ENCODE results near the gene CFAP46. TPM values are rescaled to one million over a fixed set of nuclear protein-coding genes. Genes with fewer than 3 reads are reported as not detected.
"Not testable (repeated sequence)": the region's sequence is repeated elsewhere in the genome, so short reads cannot be mapped to it uniquely, and the experiment has no call there.

Gene CFAP46
- polyA plus RNA-seq, 1 donor from 2014 or later: 2.6 TPM

GRCh38 chr10:132893786-132894185 lies 48.6 kb downstream of the CFAP46 start:
- not testable (repeated sequence) for H3K27ac ChIP-seq (ENCODE audit: low read length); H3K27me3 ChIP-seq (ENCODE audit: insufficient read depth, low read depth, low read length); H3K4me2 ChIP-seq (ENCODE audit: low read length); H3K4me3 ChIP-seq (ENCODE audit: low read length); H3K79me2 ChIP-seq (replicated peaks; ENCODE audit: insufficient read depth, low read length); H3K9me3 ChIP-seq (ENCODE audit: low read length); H2AFZ ChIP-seq (ENCODE audit: low read depth, low read length); H3K36me3 ChIP-seq (ENCODE audit: insufficient read depth, low read length); H3K9ac ChIP-seq (ENCODE audit: low read length); H3K9me2 ChIP-seq (ENCODE audit: insufficient read depth, low read length); H4K20me1 ChIP-seq (ENCODE audit: insufficient read depth); H3F3A ChIP-seq (ENCODE audit: insufficient read depth, low read length, poor library complexity, severe bottlenecking)
- TF ChIP-seq CTCF (IDR thresholded peaks at IDR 0.05; ENCODE audit: poor library complexity, severe bottlenecking): peak; percentile 14

GRCh38 chr10:132893090-132893489 lies 49.3 kb downstream of the CFAP46 start:
- Histone ChIP-seq H3K4me2 (ENCODE audit: low read length) (no peak overlapping the region), H4K20me1 (ENCODE audit: insufficient read depth) (no peaks in the 10 kb centered on the region), H3K79me2 (replicated peaks; ENCODE audit: insufficient read depth, low read length) (no peaks in the 10 kb centered on the region), H3K9me2 (ENCODE audit: insufficient read depth, low read length) (no peaks in the 10 kb centered on the region), H3K27ac (ENCODE audit: low read length) (no peak overlapping the region), H3F3A (ENCODE audit: insufficient read depth, low read length, poor library complexity, severe bottlenecking) (no peaks in the 10 kb centered on the region), H3K9me3 (ENCODE audit: low read length) (no peaks in the 10 kb centered on the region), H3K36me3 (ENCODE audit: insufficient read depth, low read length) (no peaks in the 10 kb centered on the region), H2AFZ (ENCODE audit: low read depth, low read length) (no peak overlapping the region), H3K4me3 (ENCODE audit: low read length) (no peak overlapping the region), H3K9ac (ENCODE audit: low read length) (no peak overlapping the region), H3K27me3 (ENCODE audit: insufficient read depth, low read depth, low read length) (no peaks in the 10 kb centered on the region)
- TF ChIP-seq REST (IDR thresholded peaks at IDR 0.05; ENCODE audit: borderline replicate concordance) (no peak), RAD21 (conservative IDR thresholded peaks at IDR 0.05) (no peak), EZH2 (IDR thresholded peaks at IDR 0.05; ENCODE audit: borderline replicate concordance, insufficient read depth, low read length, poor library complexity, severe bottlenecking) (no peak), POLR2AphosphoS5 (IDR thresholded peaks at IDR 0.05) (no peak), SMC3 (conservative IDR thresholded peaks at IDR 0.05; ENCODE audit: poor library complexity) (no peak), EP300 (conservative IDR thresholded peaks at IDR 0.05; ENCODE audit: poor library complexity, severe bottlenecking) (no peak), MXI1 (conservative IDR thresholded peaks at IDR 0.05; ENCODE audit: poor library complexity, severe bottlenecking) (no peak), CTCF (IDR thresholded peaks at IDR 0.05; ENCODE audit: poor library complexity, severe bottlenecking) (no peak), TAF1 (IDR thresholded peaks at IDR 0.05; ENCODE audit: low read depth) (no peak)

Measured in neural cell (in vitro differentiated cells).